Activated T-cell treated with anti-CD3 and anti-CD28 coated beads, Interleukin-2, amount 50 U/mL, for 48 hours (primary cell): ENCODE measurements around the gene QDPR.
"Not testable (repeated sequence)": the region's sequence is repeated elsewhere in the genome, so short reads cannot be mapped to it uniquely, and the experiment has no call there.

Source experiments
- DNase-seq, 2 experiments: peaks; one replicate each; pipeline ENCODE4 v3.0.0-alpha.2; 2020

Gene QDPR

GRCh38 chr4:17511950-17512795 is at the start of gene QDPR:
Gene QDPR, minus strand, starts transcription at chr4:17512090. Its CDS starts 36 bp downstream, at chr4:17512054.
- DNase-seq = peak; percentile 84 to 89

DNA sequence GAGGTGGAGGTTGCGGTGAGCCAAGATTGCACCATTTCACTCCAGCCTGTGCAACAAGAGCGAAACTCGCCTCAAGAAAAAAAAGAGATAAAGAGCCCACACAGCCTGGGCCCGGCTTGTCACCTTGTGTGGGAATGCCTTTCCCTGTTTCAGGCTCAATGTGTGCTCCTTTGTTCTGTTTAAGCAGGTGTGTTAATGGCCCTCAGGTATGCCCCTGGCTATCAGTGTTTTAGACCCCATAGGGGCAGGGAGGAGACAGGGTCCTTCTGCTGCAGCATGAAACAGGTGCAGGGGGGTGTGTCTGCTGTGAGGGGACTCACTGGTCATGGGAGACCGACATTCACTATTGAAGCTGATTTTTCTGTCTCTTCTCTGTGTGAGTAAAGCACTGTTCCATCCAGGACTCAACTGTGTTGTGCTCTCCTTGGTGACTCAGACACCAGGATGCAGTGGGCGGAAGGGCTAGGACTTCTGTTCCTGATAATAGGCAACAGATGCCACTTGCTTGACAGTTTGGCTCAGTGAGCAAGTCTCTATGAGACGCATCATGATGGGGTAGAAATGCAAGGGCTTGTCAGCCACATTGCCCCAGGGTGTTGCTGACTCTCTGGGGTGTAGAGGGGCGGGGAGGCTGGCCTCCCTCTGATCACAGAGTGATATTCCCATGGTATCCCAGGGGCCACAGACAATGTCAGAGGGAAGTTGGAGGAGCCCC is 49.5 kb upstream of the QDPR start:
- DNase-seq = no peak

GRCh38 chr4:17560065-17560673 is 48.3 kb upstream of the QDPR start:
- DNase-seq = no peak

- DNase-seq = no peak
Measured at GRCh38 chr4:17559709-17560048, 47.8 kb upstream of the QDPR start.

DNA sequence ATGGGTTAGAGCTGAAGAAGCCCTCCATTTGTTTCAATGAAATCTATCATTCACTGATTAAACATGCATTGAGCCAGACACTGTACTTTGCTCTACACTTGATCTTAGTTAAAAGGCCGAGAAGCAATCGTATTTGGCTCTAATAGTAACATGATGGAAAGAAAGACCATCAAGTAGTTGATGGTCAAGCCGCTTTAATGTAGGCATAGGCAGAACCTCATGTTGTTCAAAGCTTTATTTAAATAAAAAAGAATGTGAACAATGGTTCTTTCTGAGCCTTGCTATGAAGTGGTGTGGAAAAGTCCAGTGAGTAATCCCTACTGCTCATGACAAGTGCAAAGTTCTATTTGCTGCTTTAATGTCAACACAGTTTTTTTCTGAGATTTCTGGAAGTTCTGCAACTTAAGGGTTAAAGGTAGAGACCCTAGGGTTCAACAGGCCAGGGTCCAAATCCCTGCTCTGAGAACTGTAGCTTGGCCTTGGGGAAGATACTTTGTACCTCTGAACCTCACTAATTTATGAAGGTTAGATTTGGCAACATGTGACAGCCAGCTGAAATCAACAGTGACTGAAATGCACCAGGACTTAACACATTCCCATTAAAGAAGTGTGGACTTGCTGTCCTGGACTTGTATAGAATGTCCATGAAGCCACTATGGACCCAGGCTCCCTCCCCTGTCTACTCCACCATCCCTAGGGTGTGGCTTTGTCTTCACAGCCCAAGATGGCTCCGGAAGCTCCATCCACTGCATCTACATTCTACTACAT is 47.2 kb upstream of the QDPR start:
- DNase-seq = no peak

- DNase-seq = no peak
Measured at GRCh38 chr4:17557880-17558279, 46.0 kb upstream of the QDPR start.

DNA sequence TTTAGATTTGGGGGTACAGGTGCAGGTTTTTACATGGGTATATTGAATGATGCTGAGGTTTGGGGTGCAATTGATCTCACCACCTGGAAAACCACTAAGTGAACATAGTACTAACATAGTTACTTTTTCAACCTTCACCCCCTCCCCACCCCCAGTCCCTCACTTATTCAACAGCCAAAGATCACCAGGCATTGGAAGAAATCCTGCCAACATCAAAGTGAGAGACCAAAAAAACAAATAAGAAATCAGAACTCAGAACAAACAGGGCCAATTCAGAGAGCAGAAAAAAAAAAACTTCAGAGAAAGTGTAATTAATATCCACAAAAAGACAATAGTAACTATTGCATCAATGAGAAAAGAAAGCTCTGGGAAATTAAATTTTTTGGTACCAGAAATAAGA is 44.6 kb upstream of the QDPR start:
- no peak for DNase-seq

DNA sequence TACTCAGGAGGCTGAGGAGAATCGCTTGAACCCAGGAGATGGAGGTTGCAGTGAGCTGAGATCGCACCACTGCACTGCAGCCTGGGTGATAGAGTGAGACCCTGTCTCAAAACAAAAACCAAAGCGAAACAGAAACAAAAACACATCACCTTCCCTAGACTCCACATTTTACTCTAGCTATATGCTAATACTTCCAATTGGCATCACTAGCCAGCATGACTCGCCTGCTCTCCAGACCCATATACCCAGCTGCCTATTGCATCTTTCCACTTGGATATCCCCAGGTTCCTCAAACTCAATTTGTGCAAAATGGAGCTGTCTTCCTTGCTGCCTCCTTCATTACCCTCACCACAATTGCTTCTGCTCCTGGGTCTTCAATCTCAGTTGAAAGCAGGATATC is 42.7 kb upstream of the QDPR start:
- DNase-seq = no peak

DNA sequence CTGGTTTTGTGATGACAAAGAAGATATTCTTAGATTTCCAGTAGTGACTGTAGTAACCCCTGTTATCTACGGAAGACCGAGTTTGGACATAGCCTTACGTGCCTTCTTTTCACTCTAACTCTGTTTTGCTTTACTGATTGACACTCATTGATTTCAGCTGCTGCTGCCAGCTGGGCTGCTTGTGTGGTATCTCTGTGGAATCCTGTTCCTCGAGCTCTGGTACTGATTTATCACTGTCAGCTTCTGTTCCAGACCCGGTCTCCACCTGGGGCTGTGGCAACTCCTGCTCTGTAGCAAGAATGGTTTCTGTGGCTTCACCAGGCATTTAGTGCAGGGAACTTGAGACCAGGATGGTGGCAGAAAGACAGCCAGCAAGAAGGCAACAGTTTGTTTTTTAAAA is 40.5 kb upstream of the QDPR start:
- DNase-seq = no peak

- no peak for DNase-seq
Measured at GRCh38 chr4:17550549-17550948, 38.7 kb upstream of the QDPR start.

DNA sequence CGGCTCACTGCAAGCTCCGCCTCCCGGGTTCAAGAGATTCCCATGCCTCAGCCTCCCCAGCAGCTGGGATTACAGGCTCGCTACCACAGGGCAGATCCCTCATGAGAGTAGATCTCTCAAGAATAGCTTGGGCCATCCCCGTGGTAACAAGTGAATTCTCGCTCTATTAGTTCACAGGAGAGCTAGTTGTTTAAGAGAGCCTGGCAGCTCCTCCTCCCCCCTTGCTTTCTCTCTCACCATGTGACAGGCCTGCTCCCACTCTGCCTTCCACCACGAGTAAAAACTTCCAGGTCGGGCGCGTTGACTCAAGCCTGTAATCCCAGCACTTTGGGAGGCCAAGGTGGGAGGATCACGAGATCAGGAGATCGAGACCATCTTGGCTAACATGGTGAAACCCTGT is 34.8 kb upstream of the QDPR start:
- DNase-seq = no peak

DNA sequence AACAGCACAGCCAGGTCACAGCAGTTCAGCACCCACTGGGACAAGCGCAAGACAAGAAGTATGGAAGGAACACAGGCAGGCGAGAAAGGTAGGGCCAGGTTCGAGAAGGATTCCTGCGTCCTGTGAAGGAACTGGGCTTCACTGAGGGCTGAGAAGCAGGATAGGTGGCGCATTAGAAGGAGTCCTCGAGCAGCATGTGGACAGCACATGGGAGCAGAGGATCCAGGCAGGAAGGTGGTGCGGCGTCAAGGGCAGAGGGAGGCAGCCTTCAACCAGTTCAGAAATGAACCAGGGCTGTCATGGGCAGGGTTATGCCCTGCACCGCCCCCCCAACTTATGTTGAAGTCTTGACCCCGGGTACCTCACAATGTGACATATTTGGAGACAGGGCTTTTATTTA is 34.3 kb upstream of the QDPR start:
- DNase-seq = no peak

DNA sequence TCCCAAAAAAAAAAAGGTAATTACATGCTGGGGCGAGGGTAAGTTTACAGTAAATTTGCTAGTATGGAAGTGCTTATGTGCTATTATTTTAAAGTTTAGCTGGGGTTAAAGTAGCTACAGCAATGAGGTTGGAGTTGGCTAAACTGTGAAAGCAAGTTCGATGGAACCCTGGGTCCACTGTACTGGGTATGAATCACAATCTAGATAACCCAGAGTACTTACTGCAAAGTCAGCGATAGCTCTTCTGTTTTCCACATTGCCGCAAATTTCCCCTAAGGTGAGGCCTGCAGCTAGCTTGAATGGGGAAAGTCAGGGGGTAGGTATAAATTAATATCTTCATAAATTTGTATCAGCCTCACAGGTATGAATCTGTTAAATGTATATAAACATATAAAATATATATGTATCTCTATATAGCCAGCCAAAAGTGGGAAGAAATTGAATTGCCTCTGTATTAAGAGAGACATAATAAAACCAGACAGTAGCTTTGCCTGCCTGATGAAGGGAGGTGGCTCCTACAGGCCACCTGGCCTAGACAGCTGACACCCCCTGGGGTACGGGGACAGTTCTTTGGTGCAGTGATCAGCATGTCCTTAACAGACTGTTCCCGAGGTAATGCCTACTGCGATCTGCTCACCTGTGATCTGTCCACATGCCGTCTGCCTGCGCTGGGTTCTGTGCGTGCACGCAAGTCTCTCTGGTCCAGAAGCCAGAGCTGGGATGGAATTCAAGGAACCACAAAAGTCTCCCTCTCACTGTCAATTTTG is 33.7 kb upstream of the QDPR start:
- no peak for DNase-seq

DNA sequence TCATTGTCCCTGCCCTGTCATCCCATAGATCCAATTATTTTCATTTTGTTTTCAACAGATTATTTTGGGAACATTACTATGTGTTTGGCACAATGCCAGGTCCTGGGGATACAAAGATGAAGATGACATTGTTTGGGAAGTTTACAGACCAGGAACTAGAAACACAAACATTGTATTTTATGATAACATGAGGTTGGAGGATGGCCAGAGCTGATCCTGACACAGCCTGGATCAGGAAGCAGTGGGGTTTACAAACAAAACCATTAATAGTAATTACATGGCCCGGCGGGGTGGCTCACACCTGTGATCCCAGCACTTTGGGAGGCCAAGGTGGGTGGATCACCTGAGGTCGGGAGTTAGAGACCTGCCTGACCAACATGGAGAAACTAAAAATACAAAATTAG is 32.9 kb upstream of the QDPR start:
- DNase-seq = no peak

DNA sequence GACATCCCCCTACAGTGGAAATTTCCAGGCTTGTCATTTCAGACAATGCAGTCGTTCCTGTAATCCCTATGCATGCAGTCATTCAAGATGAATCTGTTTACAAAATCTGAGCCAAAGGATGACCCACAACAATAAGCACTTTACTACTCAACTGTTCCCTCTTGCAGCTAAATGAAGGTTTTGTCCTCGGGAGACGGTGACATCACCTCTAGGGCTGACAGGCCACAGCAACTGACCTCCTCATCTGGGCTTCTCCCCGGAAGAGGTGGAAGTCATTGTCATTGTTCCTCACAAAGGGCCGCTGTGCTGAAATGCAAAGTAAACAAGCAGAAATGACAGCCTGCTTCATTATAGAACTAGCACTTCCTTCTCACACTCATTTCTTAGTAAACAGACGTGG is 32.3 kb upstream of the QDPR start:
- DNase-seq = no peak

DNA sequence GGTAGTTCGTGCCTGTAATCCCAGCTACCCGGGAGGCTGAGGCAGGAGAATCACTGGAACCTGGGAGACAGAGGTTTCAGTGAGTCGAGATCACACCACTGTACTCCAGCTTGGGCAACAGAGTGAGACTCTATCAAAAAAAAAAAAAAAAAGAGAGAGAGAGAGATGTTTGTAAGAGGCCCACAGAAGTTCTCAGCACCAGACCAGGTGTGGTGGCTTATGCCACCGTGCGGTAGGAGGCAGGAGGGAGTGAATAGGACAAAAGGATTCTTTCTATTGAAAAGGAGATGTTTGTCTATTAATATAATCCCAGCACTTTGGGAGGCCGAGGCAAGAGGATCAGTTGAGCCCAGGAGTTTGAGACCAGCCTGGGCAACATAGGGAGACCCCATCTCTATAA is 25.2 kb upstream of the QDPR start:
- DNase-seq = not testable (repeated sequence)

GRCh38 chr4:17535906-17536305 is 24.0 kb upstream of the QDPR start:
- DNase-seq = no peak

DNA sequence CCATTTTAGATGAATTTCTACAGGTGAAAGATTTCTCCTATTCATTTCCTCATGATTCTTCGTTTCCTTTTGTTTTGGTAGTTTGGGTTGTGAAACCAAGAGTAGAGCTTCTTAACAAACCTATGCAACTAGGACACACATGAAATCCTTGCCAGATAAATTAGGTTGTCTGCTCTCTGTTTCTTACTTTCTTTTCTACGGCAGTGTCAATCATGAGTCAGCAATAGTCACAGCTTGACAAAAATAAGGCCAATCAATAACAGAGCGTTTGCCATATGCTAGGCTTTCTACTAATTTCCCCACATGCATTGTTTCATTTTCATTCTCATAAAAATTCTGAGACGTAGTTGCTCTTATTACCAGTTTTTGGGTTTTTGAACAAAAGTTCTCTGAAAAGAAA is 23.4 kb upstream of the QDPR start:
- DNase-seq = no peak

- no peak for DNase-seq
Measured at GRCh38 chr4:17534705-17535104, 22.8 kb upstream of the QDPR start.

DNA sequence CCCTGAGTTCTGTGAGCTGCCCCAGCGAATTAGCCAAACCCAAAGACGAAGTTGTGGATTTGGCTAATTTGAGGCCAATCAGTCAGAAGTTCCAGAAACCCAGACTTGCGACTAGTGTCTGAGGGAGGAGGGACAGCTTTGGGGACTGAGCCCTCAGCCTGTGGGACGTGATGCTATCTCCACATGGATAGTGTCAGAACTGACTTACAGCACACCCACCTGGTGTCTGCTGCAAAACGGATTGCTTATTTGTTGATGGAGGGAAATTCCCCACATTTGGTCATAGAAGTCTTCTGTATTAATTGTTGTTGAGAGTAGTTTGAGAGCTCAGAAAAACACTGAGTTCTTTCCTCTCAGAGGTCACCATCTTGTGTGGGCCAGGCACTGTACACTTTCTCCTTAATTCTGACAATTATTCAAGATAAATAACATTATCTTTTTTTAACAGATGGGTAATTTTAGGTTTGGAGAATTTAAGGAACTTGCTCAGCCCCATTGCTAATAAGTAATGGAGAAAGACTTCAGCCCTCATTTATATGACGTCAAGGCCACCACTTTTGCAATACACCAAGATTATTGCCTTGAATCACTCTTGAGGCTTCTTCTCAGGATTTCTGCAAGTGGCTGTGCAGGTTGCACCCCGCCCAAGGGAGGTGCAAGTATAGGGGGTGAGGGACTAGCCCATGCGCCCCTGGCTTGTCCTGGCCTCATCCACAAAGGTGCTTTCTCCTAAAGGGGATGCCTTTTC is 19.8 kb upstream of the QDPR start:
- DNase-seq = no peak

GRCh38 chr4:17528551-17529165 is 16.8 kb upstream of the QDPR start:
- DNase-seq = no peak
